GM23338 (cell line): ENCODE results near the gene CELSR3. TPM values are rescaled to one million over a fixed set of nuclear protein-coding genes. Genes with fewer than 3 reads are reported as not detected.
A peak's percentile ranks its signal among the peaks of the same experiment; 100 is the strongest.

Source experiments
- ATAC-seq: fragments of 200-7000 bp; cut with Tn5 transposase; 3 replicates; pipeline ENCODE4 v1.9.1; 2020
- DNase-seq: peaks from one replicate; pipeline ENCODE4 v3.0.0-alpha.2; 2015; ENCODE audit warnings: low spot score
- H2AFZ ChIP-seq: fragments of 200-600 bp; sonication (generic); 2 replicates; pipeline ENCODE4 v1.8.0; 2016; ENCODE audit warnings: antibody characterized with exemption, mild to moderate bottlenecking, moderate library complexity
- H3F3A ChIP-seq: fragments of 200-600 bp; sonication (generic); replicated peaks from 2 replicates; pipeline ENCODE4 v1.8.0; 2017; ENCODE audit warnings: antibody characterized with exemption, mixed run types, low read depth
- H3K27ac ChIP-seq: fragments of 200-600 bp; sonication (generic); 2 replicates; pipeline ENCODE4 v1.6.1; 2016; ENCODE audit warnings: low read depth
- H3K27me3 ChIP-seq: fragments of 200-600 bp; sonication (generic); 2 replicates; pipeline ENCODE4 v1.8.0; 2016; ENCODE audit warnings: mild to moderate bottlenecking, mixed run types, moderate library complexity; ENCODE audit not compliant: insufficient read depth
- H3K36me3 ChIP-seq: fragments of 200-600 bp; sonication (generic); 2 replicates; pipeline ENCODE4 v1.8.0; 2016; ENCODE audit warnings: mild to moderate bottlenecking; ENCODE audit not compliant: insufficient read depth
- H3K4me1 ChIP-seq: fragments of 200-600 bp; sonication (generic); 2 replicates; pipeline ENCODE4 v1.8.0; 2016; ENCODE audit warnings: mild to moderate bottlenecking, moderate library complexity; ENCODE audit not compliant: insufficient read depth
- H3K4me2 ChIP-seq: fragments of 200-600 bp; sonication (generic); 2 replicates; pipeline ENCODE4 v1.7.1; 2017; ENCODE audit warnings: mixed run types
- H3K4me3 ChIP-seq: fragments of 200-600 bp; sonication (generic); 2 replicates; pipeline ENCODE4 v1.6.1; 2016; ENCODE audit warnings: mixed run types
- H3K79me2 ChIP-seq: fragments of 200-600 bp; sonication (generic); replicated peaks from 2 replicates; pipeline ENCODE4 v1.8.0; 2017; ENCODE audit warnings: mild to moderate bottlenecking; ENCODE audit not compliant: insufficient read depth
- H3K9me2 ChIP-seq: fragments of 200-600 bp; sonication (generic); 2 replicates; pipeline ENCODE4 v1.8.0; 2017; ENCODE audit not compliant: insufficient read depth
- H4K20me1 ChIP-seq: fragments of 200-600 bp; sonication (generic); replicated peaks from 2 replicates; pipeline ENCODE4 v1.8.0; 2017; ENCODE audit warnings: mild to moderate bottlenecking; ENCODE audit not compliant: insufficient read depth
- H3K27ac Mint-ChIP-seq: 2 replicates; pipeline ENCODE4 v1.8.0; 2020; ENCODE audit warnings: inconsistent platforms, mild to moderate bottlenecking, moderate library complexity, mixed read lengths
- H3K27me3 Mint-ChIP-seq: 3 replicates; pipeline ENCODE4 v1.8.0; 2022; ENCODE audit warnings: low read depth, mild to moderate bottlenecking, moderate library complexity, mixed read lengths, inconsistent platforms; ENCODE audit not compliant: insufficient read depth, poor library complexity
- H3K36me3 Mint-ChIP-seq: 3 replicates; pipeline ENCODE4 v1.8.0; 2021; ENCODE audit warnings: low read depth, mild to moderate bottlenecking, inconsistent platforms, moderate library complexity, mixed read lengths
- H3K4me1 Mint-ChIP-seq: 3 replicates; pipeline ENCODE4 v1.8.0; 2020; ENCODE audit warnings: mild to moderate bottlenecking, inconsistent platforms, mixed read lengths
- H3K4me3 Mint-ChIP-seq: 3 replicates; pipeline ENCODE4 v1.8.0; 2021; ENCODE audit warnings: moderate library complexity, mild to moderate bottlenecking, inconsistent platforms, mixed read lengths
- H3K9me3 Mint-ChIP-seq: 3 replicates; pipeline ENCODE4 v1.8.0; 2020; ENCODE audit warnings: moderate library complexity, mild to moderate bottlenecking, inconsistent platforms, mixed read lengths
- CREB1 ChIP-seq: fragments of 250-450 bp; sonication (Bioruptor Pico); IDR thresholded peaks from 2 replicates; pipeline ENCODE4 v1.5.0; 2020; ENCODE audit warnings: low read depth, mild to moderate bottlenecking, moderate library complexity
- CTCF ChIP-seq, 2 experiments: fragments of 200-600 bp in 1 of 2; sonication (generic) in 1 of 2; conservative IDR thresholded peaks; 2 replicates each; pipeline versions ENCODE4 v1.5.1 to v1.6.1; 2016 to 2017; ENCODE audit warnings: antibody characterized with exemption in 2 of 2, low read depth in 2 of 2, mild to moderate bottlenecking in 2 of 2, moderate library complexity in 1 of 2
- EZH2 ChIP-seq: fragments of 200-600 bp; sonication (generic); IDR thresholded peaks from one replicate; pipeline ENCODE4 v1.8.0; 2017; ENCODE audit warnings: antibody characterized with exemption, mild to moderate bottlenecking, low read depth; ENCODE audit not compliant: unreplicated experiment
- EZH2phosphoT487 ChIP-seq: fragments of 200-600 bp; sonication (generic); IDR thresholded peaks from one replicate; pipeline ENCODE4 v1.8.1; 2018; ENCODE audit warnings: antibody characterized with exemption; ENCODE audit not compliant: unreplicated experiment
- JUNB ChIP-seq: IDR thresholded peaks from one replicate; pipeline ENCODE4 v1.6.1; 2016; ENCODE audit warnings: antibody characterized with exemption; ENCODE audit not compliant: unreplicated experiment
- STAT1 ChIP-seq: IDR thresholded peaks from one replicate; pipeline ENCODE4 v1.6.1; 2016; ENCODE audit warnings: antibody characterized with exemption; ENCODE audit not compliant: unreplicated experiment
- ZNF331 ChIP-seq: fragments of 250-450 bp; sonication (Bioruptor Pico); IDR thresholded peaks from 2 replicates; pipeline ENCODE4 v1.5.0; 2020; ENCODE audit warnings: low read depth, mild to moderate bottlenecking, moderate library complexity
- ZNF462 ChIP-seq: fragments of 250-450 bp; sonication (Bioruptor Pico); IDR thresholded peaks from 2 replicates; pipeline ENCODE4 v1.5.0; 2020; ENCODE audit warnings: mild to moderate bottlenecking, moderate library complexity
- polyA plus RNA-seq: library from polyadenylated mRNA; unstranded; fragments of >200 nt; fragmentation: Nextera tagmentation; extraction: Ambion mirVana; gene quantifications from 2 replicates; pipeline ENCODE4 v1.2.1, GENCODE V29; 2016
- total RNA-seq: library from RNA; depleted of rRNA; stranded (reverse); fragments of >200 nt; shearing (Covaris generic); gene quantifications from 2 replicates; pipeline ENCODE4 v1.2.3, GENCODE V29; 2014

The CELSR3 gene
- total and polyA plus RNA-seq, 2 experiments from 2014 or later = 7.5 to 33.3 TPM

- TF ChIP-seq CTCF (conservative IDR thresholded peaks at IDR 0.05; ENCODE audit: low read depth in 2 of 2) (no peak), EZH2 (no peak), ZNF462 (CRISPR knock-in tag) (no peak)
Measured at GRCh38 chr3:48633743-48634142, 28.9 kb downstream of the CELSR3 start (continued).

GRCh38 chr3:48633256-48633655, 29.4 kb downstream of the CELSR3 start:
- no peak overlapping the region for H3K4me3 ChIP-seq
- peaks cover 43% of the 10 kb centered on the region for H3K36me3 Mint-ChIP-seq
- TF ChIP-seq ZNF331 (CRISPR knock-in tag) = no peak
- TF ChIP-seq STAT1 = no peak
- no peak for TF ChIP-seq EZH2phosphoT487
- no peak for TF ChIP-seq CREB1 (CRISPR knock-in tag)
- no peak for TF ChIP-seq JUNB
- no peaks in the 10 kb centered on the region for H3K27me3 ChIP-seq
- no peak overlapping the region for H3K4me2 ChIP-seq
- no peaks in the 10 kb centered on the region for H3K9me2 ChIP-seq
- H3F3A ChIP-seq = peaks cover 3% of the 10 kb centered on the region; the same call in 1 of the 2 replicates
- H3K36me3 ChIP-seq = peaks cover 6% of the 10 kb centered on the region; the same call in 1 of the 2 replicates
- H3K79me2 ChIP-seq = peaks cover 10% of the 10 kb centered on the region
- peaks cover 32% of the 10 kb centered on the region for H3K4me1 Mint-ChIP-seq
- DNase-seq (no peak), ATAC-seq (no peak)
- peaks cover 11% of the 10 kb centered on the region for H3K27me3 Mint-ChIP-seq
- H3K27ac Mint-ChIP-seq = no peak overlapping the region
- peaks cover 5% of the 10 kb centered on the region for H4K20me1 ChIP-seq
- H3K4me3 Mint-ChIP-seq = peak overlapping the region; percentile 89; the same call in 1 of the 3 replicates
- H3K9me3 Mint-ChIP-seq = no peaks in the 10 kb centered on the region
- H3K27ac ChIP-seq = no peak overlapping the region
- H3K4me1 ChIP-seq = peaks cover 12% of the 10 kb centered on the region
- H2AFZ ChIP-seq = no peak overlapping the region
